ENCODE measurements around the gene ATP12A. TPM values are rescaled to one million over a fixed set of nuclear protein-coding genes. Genes with fewer than 3 reads are reported as not detected.

The ATP12A gene
- total RNA-seq, 1 donor from 2014 or later, result not detected

DNA sequence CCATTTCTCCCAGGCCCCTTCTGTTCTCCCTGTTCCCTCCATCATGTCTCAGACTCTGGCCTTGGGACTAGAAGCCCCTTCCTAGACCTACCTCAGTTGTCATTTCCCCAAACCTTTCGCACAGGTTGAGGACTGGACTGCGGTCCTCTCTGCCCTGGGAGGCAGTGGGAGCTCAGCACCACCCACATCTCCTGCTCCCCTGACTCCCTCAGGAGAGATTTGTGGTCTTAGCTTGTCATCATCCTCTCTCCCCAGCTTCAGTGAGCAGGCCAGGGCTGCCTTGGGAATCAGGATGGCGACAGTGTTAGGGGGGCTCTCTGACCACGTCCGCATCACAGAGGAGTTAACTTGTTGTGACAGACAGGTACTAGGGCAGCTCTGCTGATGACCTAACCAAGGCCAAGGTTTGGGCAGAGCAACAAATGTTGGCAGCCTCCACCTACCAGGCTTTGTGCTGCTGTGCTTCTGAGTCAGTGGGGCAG is 58.2 kb downstream of the ATP12A start:
- no peak for DNase-seq

DNA sequence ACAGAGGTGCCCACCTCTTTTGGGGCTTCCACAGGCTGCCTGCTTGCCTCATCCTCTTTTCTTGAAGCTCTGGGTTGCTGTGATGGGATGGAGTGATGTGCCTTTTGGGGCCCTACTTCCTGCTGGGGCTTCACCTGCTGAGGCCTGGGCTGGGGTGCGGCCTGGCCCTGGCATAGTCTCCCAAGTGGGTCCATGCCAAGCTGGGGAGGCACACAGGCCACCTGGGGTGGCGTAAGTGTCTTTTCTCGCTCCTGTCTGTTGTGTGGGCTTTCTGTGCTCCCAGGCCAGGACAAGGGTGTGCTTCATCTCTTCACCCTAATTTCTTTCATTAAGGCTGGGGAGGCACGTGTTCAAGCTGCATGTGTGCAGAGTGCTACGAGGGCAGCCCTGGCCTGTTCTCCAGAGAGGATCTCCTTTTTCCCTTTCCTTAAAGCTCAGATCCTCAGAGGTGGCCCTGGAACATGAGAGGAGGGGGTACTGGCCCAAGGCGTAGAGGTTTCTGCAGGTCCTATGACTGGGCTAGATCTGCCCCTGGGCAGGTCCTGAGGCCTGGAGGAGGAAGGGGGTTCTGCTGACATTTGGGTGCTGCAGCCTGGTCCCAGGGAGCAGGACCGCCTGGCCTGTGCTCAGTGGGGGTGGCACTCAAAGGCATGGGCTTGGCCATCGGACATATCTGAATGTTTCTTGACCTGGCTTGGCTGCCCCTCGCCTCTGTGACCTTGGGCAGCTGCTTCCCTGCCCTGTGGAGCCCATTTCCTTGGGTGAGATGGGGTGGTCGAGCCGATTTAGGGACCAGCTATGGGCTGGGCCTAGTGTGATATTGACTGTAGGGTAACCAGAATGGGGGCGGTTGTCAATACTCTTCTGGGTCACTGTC is 60.0 kb downstream of the ATP12A start:
- DNase-seq, result no peak

DNA sequence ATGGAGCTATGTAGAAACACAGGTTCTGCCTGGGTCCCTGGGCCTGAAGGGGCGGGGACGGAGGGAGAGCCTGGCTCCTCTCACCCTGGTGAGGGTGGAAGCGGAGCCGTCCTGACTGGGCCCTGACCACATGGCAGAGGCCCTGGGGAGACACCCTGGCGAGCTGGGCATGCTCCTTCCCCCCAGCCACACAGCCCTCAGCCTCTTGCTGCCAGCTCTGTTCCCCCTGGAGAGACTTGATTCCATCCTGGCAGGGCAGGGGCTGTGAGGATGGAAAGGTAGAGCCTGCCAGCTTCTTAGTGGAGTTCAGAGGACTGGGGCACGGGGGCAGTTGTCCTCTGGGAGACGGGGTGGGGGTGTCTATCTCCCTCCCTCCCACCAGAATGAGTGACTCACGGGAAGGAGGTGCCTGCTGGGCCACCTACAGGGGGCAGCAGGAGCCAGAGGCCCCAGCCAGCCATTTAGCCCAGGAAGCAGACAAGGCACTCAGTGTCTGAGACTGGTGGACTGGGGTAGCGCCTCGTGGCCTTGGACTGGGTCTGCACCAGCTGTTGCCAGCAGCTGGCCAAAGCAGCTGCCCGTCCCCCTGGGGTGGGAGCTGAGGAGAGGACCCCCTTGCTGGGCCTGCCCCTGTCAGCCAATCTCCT is 60.9 kb downstream of the ATP12A start:
- no peak for DNase-seq

DNA sequence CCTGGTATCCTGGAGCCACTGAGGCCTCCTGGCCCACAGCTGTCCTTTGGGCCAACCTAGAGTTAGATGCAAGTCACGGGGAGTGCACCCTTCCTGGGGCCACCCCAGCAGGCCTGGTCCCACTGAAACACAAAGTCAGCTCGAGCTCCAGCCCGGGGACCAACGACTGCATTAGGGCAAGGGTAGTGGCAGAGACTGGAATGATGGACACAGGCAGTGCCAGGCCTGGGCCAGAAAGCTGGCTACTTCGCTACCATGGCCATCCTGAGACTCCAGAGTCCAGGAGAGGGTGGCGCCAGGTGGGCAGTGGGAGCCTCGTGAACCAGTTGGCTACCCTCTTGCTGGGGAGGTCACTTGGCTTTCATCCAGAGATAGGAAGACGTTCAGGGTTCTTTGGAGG is 61.6 kb downstream of the ATP12A start:
- DNase-seq, result no peak

DNA sequence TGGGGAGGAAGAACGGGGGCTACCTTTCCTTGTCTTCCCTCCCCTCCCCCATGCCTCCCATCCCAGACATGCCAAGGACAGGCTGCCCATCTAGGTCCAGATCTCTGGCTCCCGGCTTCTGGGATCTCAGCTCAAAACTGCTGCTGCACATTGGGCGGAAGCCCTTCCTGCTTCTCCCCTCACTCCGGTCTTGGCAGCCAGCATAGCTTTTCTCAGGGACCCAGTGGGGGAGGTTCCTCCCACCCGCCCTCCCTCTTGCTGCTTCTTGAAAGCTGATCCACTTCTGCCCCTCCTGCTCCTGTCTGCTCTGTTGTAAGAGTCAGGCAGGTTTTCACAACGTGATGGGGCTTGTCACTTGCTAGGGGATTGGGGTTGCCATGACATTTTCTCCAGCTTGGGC is 62.1 kb downstream of the ATP12A start:
- DNase-seq, result no peak

DNA sequence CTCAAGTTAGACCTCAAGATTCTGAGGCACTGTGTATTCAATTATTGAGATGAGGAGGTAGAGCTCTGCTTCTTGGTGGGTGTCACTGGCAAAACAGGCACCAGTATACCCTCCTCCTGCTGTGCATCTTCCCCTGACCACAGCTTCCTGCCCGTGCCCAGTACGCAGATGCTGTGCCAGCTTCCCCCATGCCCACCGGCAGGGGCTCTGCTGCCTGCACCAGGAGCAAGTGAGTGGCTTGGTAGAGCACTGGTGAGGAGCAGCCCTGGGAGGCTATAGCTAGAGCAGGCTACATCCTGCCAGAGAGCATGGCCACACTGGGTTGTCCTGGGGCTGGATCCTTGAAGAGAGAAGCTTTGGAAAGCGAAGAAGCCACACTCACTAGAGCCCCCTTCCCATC is 62.8 kb downstream of the ATP12A start:
- no peak for DNase-seq

DNA sequence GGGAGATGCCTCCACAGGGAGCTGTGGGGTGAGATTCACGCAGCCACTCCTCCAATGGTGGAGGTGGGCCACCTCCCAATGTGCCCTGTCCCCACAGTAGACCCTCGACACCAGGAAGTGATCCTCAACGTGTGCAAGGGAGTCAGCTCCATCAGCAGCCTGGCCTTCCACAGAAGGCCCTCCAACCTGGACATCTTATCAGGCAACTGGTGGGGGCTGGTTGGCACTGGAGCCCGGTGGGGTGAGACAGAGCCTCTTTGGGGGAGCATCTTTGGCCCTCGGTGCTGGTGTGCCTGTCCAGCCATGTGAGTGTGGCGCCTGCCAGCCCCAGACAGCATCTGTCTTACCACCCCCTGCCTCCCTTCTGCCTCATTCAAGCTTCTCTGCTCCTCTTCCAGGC is 64.0 kb downstream of the ATP12A start:
- no peak for DNase-seq

DNA sequence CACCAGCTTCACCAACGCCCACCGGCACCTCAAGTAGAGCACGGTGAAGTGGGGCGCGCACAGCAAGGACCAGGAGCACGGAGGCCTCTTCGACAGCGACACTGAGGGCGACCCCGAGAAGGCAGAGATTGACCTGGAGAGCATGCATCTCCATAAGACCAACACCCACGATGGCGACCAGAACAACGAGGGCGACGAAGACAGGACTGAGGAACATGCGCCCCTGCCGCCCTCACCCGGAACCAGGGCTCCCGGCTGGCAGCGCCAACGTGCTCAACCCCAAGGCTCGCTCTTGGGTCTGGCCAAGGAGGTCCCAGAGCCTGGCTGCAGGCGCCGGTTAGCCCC is 65.3 kb downstream of the ATP12A start:
- DNase-seq, result no peak

DNA sequence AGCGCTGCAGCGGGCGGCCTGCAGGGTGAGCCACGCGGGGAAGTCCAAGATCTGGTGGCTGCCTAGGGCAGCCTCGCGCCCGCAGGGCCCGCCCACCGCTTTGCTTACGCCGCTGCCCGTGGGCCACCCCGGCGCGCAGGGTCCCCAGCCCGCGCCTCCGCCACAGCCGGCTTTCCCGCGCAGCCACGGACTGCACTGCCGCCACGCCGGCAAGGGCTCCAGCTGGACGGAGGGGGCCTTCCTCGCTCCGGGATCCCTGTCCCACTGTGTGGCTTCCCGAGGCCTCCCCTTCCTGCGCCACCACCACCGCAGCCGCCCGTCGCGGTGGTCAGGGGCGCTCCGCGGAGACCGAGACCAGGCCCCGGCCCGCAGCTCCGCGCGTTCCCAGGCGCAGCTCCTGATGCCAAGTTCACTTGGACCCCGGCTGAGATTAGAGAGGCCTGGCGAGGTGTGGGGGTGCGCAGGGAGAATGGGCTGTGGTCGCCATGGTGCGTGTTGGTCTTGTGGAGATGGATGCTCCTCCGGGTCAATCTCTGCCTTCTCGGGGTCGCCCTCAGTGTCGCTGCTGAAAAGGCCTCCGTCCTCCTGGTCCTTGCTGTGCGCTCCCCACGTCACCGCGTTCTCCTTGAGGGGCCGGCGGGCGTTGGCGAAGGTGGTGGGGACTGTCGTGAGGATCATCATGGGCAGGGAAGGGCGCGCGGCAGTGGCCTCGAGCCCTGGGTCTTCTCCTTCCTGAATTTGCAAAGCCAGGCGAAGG is 65.8 kb downstream of the ATP12A start:
- no peak for DNase-seq

DNA sequence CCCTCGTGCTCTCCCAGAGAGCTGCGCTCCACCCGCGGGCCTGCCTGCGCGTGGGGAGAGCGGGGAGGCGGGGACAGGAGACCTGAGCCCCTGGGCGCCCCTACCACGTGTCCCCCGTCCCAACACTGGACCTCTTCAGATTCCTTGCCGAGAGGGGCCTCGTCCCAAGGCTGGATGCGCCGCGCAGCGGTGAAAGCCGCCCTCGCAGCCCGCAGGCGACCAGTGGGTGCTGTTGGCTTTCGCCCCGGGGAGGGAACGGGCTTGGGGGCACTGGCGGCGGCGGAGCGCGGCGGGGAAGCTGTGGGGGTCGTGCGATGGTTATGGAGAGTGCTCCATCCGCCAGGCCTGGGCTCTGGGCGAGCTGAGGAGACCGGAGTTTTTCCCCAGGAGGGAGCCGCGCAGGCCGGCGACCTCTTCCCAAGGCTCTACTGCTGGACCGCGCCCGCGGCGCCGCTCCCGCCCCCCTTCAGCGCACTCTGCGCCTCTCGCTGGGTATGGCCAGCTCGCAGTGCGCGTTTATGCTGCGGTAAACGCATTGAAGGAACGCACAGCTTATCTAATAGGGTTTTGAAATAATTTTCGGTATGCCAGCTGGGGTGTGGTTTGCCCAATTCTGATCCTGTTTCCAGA is 66.5 kb downstream of the ATP12A start:
- DNase-seq, result peak; percentile 33

DNA sequence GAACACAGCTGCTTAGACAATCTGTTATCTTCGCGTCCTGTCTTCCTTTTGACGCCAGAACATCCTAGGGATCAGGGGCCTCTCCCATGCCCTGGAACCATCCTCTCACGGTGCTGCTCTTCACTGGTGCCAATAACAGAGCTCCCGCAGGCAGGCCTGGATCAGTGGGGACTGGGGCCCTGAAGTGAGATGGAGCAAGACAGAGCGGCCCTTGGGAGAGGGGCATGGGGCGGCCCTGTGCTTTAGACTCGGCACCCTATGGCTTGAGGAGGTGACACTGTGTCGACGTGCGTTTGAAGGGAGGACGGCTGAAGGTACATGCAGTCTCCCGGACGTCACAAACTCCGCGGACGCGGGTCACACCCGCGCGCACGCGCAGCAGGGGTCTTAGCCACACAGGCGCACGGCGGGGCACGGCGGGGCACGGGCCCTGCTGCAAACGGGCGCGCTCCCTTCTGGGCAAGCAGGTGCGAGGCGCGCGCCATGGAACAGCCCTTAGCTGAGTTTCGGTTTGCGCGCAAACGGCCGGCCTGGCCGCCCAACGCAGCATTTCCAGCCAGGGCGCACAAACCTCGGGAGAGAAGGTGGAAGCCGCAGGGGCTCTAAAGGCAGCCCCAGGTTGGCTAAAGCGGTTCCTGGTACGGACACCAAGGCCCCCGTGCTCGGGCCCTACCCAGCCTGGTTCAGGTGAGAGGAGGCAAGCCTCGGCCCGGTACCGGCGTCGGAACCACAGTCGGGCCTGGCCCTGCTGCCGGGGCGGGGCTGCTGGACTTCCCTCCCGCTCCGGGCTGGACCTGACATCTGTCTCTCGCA is 67.2 kb downstream of the ATP12A start:
- DNase-seq, result peak; percentile 20

DNA sequence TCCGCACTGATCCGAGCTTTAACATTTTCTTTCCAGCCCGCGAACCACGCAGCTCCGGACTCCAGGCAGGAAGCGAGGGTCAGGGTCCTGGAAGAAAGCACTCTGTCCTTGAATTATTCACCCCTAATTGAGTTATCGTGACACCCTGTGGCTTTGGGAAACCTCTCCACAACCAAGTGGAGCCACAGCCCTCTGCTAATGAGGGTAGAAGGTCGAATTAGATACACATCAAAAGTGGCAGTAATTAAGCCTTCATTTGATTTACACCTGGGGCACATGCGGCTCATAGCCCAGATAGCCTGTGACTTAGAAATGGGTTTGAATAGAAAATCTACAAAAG is 67.8 kb downstream of the ATP12A start:
- no peak for DNase-seq

DNA sequence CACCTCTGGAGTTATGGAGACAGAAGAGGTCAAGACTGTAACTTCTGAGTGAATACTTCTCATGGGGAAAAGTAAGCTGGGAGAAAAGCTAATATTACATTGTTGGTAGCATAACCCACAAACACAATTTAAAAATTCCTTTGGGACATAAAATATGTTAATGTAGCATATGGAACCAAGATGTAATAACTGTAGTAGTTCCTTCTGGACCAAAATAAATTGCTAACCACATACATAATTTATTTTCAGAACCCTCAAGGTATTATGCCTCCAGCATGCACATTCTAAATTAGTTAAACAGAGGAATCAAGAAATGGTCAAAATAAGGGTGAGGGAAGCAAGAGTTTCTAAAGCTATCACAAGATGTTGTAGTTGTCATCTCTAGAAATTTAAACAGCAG is 79.0 kb downstream of the ATP12A start:
- DNase-seq, result no peak

Other genes with a start within 250 kb of the ATP12A start
- 54.8 and 66.2 TPM in 2 replicates for gene PARP4, start 167.6 kb upstream of the ATP12A start, total RNA-seq
- gene RNF17, start 83.8 kb downstream of the ATP12A start, total RNA-seq, result 0.09 TPM in 1 of 2 replicates, not detected in the other

All from dermis blood vessel endothelial cell (primary cell).